ACHN (cell line): ENCODE data around the gene KLRG1.

ENCODE experiments used
- DNase-seq: peaks from one replicate; pipeline ENCODE4 v3.0.0-alpha.2; 2015
- in situ Hi-C: cut with HindIII; loops from 2 replicates; pipeline ENCODE4 v1.10.0; 2017; ENCODE audit warnings: low sequenced_read_pairs, low pct_ligation_motif_present, low pct_unique_long_range_greater_than_20kb

The KLRG1 gene

GRCh38 chr12:9034095-9034494, 44.7 kb downstream of the KLRG1 start:
- DNase-seq, result no peak
- in situ Hi-C loops, result no loop called here

GRCh38 chr12:9036227-9036626, 46.9 kb downstream of the KLRG1 start:
- in situ Hi-C loops, result no loop called here
- DNase-seq, result no peak

- in situ Hi-C loops, result no loop called here
- no peak for DNase-seq
These were observed 48.1 kb downstream of the KLRG1 start for GRCh38 chr12:9037431-9037830.

- peak; percentile 71 for DNase-seq
- in situ Hi-C loops, result no loop called here
These were observed 50.1 kb downstream of the KLRG1 start for GRCh38 chr12:9039397-9039977.

DNA sequence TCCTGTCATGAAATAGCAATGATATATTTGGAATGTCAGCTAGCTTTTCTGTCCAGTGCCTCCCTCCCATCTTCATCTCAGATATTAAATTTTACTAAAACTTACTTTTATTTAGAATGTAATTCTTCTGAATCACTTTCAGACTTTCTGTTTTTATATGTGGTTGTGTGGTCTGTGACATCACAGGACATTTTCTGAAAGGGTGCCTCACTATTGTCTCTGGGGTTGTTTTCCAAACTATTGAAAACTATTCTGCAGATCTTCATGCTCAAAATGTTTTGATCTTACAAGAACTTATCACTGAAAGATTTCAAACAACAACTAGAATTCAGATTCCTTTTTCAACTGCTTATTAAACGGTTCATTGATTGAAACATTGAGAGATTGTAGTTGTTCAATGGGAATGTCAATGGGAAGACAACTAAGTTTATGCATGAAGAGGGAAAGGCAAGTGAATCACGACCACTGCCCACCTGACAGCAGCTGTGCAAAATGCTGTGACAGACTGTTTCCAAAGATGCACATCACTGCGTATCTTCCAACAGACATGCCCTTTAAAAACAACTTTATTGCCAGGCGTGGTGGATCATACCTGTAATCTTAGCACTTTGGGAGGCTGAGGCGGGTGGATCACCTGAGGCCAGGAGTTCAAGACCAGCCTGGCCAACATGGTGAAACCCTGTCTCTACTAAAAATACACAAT, 51.3 kb downstream of the KLRG1 start:
- in situ Hi-C loops, result no loop called here

GRCh38 chr12:9041321-9041720, 52.0 kb downstream of the KLRG1 start:
- in situ Hi-C loops, result no loop called here
- DNase-seq, result no peak

More for the DNA sequence above, 51.3 kb downstream of the KLRG1 start:
- no peak for DNase-seq

DNA sequence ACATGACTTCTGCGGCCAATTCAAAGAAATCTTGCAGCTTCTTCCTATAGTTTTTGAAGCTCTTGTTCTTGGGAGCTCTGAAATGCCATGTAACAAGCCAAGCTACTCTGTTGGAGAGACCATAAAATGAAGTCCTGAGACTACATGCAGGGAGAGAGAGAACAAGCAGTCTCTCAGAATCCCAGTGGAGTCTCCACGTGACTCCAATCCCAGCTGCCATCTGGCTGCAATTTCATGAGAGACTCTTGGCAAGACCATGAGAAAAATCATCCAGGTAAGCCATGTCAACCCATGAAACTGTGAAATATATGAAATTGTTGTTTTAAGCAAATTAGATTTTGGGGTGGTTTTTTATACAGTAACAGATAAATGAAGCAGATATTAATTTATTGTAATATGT, 54.4 kb downstream of the KLRG1 start:
- no peak for DNase-seq
- in situ Hi-C loops, result no loop called here

DNA sequence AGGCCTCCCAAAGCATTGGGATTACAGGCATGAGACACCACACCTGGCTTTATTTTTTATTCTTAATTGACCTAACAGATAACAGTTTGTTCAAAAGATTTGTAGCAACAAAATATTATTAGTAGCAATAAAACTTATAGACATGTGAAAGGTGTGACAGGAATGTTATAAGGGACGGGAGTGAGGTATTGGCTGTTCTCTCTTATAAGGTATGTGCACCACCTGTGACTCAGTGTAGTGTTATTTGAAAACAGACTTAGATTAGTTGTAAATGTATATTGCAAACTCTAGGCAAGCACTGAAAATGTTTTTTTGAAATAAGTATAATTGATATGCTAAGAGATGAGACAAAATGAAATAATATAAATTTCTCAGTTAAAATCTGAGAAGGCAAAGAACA, 57.8 kb downstream of the KLRG1 start:
- no peak for DNase-seq
- in situ Hi-C loops, result no loop called here

DNA sequence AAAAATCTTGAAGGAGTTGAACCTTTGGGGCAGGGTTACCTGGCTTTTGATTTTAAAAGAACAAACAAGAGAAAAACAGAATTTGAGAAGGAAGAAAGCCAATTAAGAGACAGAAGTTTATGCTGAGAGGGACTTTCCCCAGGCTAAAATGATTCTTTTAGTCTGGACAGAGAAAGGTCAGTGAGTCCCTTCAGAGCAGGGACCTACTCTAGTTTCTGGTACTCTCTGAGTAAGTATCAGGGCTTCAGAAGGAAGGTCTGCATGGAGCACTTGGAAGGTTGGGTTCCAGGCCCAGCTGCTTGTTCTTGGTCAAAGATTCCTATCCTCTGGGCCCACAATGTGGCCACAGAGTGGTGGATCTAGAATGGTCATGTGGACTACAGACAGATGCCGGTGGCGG, 59.6 kb downstream of the KLRG1 start:
- no peak for DNase-seq
- in situ Hi-C loops, result no loop called here

DNA sequence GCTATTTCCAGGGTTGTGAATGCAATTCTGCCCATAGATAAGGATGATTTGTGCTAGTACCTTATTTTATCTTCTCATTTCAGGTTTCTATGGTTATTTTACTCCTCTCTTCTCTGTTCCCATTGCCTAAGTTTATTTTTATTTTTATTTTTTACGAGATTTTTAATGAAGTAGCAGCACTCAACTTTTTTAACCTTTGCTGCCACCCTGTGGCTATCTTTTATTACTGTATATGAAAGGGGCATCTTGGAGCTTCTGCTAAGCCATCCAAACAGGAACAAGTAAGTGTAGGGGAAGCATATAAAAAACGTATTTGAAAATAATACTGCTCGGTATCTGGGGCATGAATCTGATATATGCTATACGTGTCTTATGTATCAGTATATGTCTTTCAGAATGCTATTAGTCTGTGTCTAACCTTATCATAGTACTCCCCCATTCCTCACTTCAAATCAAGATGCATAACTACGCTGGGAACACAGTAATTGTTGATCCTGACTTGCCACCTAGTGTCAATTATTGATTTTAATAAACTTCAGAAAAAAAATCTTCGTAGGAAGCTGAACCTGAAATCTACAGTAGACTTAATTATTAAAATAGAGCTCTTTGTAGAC, 60.3 kb downstream of the KLRG1 start:
- in situ Hi-C loops, result no loop called here

DNA sequence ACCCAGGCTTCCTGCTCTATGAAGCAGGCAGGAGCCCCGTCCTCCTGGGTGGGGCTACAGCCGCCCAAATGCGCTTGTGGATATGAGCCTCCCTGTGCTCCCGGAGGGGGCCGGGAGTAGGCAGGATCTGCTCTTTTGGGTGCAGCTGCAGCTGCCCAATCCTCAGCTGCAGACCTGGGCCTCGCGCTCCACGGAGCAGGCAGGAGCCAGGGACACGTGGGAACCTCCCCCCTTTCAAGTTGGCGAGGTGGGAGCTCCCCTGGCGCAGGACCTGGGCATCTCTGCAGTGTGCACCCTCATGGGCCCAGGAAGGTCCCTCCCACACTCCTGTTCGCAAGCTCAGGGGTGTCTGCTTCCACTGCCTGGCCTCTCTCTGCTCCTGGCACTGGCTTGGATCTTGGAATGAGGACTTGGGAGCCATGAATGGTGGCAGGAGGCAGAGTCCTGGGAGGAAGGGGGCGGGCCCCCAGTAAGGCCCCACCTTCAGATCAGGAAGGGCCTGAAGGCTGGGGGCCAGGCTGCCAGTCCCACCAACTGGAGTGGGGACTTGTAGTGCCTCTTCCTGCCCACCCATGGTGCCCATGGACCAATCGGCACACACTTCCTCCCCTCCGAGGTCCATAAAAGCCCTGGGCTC, 61.3 kb downstream of the KLRG1 start:
- in situ Hi-C loops, result no loop called here

More for the DNA sequence above, 60.3 kb downstream of the KLRG1 start:
- DNase-seq, result peak; percentile 70

DNA sequence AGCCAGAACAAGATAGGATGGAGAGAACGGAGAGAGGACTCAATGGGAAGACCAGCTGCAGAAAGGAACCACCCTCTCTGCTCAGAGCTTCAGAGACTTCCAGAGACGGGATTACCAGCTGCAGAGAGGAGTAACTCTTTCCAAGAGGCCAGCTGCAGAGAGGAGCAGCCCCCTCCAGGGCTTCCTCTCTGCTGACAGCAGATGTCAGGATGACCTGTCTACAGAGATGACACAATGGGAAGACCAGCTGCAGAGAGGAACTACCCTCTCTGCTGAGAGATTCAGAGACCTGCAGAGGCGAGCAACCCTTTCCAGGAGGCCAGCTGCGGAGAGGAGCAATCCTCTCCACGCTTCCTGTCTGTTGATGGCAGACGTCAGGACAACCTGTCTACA, 61.8 kb downstream of the KLRG1 start:
- in situ Hi-C loops, result no loop called here
- DNase-seq, result no peak

More for the DNA sequence above, 61.3 kb downstream of the KLRG1 start:
- no peak for DNase-seq

DNA sequence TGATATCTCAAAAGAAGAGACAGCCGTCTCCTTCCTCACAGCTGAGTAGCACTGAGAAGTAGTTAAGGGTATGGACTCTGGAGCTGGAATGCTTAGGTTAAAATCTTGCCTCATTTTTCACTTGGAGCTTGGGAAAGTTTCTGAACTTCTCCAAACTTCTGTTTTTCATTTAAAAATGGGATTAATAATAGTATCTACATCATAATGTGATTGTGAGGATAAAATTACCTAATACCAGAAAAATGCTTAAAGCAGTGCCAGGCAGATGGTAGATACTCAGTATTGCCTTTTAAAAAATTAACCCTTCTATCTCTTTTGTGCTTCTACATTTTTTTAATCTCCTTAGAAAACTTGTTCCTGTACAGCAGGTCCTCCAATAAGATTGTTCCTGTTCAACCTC, 63.3 kb downstream of the KLRG1 start:
- no peak for DNase-seq
- in situ Hi-C loops, result no loop called here
